LNCAP (cell line): ENCODE measurements around the gene SLC36A4.

ENCODE experiments used
- CTCF ChIP-seq: fragments of 450-650 bp; IDR thresholded peaks from 2 replicates; pipeline ENCODE4 v1.5.1; 2017; ENCODE audit warnings: mild to moderate bottlenecking

Gene SLC36A4

DNA sequence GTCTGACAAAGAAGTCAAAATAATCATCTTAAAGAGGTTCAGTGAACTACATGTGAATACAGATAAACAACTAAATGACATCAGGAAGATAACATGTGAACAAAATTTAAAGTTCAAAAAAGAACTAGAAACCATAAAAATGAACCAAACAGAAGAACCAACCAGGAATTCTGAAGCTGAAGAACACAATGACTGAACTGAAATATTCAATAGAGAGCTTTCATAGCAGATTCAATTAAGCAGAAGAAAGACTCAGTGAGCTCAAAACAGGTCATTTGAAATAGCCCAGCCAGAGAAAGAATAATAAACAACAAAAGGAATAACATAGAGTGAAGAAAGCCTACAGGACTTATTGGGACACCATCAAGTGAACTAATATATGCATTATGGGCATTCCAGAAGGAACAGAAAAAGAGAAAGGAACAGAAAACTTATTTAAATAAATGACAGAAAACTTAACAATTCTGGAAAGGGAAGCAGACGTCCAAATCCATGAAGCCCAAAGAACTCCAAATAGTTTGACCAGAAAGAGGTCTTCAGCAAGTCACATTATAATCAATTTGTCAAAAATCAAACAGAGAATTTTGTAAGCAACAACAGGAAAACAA is 11.0 kb upstream of the SLC36A4 start:
- TF ChIP-seq CTCF: no peak

- TF ChIP-seq CTCF: no peak
These were observed 1.8 kb upstream of the SLC36A4 start for GRCh38 chr11:93199616-93200015.

DNA sequence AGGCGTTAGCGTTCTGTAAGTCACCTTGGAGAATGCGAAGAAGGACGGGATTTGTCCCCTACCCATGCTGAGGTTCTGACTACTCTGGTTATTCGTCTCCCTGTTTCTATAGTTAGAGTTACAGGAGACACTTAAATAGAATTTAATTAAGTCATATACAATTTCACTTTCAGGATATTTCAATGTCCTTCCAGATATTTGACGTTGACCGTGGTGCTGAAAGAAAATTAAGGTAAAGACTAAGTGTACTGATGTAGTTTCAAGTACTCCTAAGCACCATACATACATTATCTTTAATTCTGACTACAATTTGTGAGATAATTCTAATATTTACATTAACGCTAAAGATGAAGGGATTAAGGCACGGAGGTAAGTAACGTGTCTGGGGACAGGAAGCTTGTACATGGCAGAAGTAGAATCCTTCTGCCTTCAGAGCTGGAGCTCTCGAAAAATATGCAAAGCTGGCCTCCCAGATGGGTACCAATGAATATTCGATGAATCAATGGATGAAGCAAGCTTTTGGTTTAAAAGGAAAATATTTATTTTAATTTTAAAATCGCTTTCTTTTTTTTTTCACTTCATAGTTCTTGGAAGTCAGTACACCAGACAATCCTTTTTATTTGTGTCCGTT is 539 bp upstream of the SLC36A4 start:
- no peak for TF ChIP-seq CTCF

- TF ChIP-seq CTCF: peak; percentile 51
These were observed 893 bp downstream of the SLC36A4 start for GRCh38 chr11:93196816-93197379.

DNA sequence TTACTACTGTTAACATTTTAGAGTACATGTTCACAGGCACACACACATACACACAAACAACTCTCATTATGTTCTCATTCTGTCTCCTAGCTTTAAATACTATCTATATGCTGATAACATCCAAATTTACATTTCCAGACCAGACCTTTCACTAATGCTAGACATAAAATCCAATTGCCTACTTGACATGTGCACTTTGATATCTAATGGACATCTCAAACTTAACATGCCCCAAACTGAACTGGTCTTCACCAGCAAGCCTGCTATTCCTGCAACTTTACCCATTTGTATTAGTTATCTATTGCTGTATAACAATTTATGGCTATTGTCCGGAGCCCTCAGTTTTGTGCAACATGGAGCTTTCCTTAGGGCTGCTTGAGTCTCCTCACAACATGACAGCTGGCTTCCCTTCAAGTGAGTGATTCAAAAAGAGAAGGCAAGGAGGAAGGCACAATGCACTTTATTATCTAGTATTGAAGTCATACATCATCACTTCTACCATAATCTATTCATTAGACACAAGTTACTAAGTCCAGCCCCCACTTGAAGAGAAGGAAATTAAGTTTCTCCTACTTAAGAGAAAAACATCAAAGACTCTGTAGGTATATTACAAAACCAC is 3.0 kb downstream of the SLC36A4 start:
- no peak for TF ChIP-seq CTCF

- TF ChIP-seq CTCF: no peak
These were observed 4.1 kb downstream of the SLC36A4 start for GRCh38 chr11:93193731-93194130.

DNA sequence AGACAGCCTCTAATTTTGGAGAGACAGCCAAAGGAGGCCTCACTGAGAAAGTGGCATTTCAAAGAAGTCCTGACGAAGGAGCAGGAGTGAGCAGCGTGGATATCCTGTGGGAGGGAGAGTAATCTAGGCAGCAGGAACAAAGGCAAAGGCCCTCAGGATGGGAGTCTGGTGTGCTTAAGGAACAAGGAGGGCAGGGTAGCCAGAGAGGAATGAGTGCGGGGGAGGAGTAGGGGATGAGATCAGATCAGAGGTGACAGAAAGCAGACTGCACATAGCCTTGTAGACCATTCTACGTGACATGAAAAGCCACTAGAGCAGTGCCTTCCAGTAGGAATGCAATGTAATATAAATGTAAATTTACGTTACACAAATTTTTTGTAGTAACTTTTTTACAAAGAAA is 5.6 kb downstream of the SLC36A4 start:
- TF ChIP-seq CTCF: no peak
